Ovary (tissue), 9 donors: ENCODE data around the gene MIB1. TPM values are rescaled to one million over a fixed set of nuclear protein-coding genes. Genes with fewer than 3 reads are reported as not detected.

Experiments used
- DNase-seq, 5 donors: peaks; one replicate each; pipeline ENCODE4 v3.0.0-alpha.2; 2019 to 2020
- H3K27ac ChIP-seq, 2 donors: fragments of 200-600 bp; one replicate each; pipeline versions ENCODE4 v1.5.1 to v1.8.0; 2019 to 2022
- H3K27me3 ChIP-seq: fragments of 200-600 bp; one replicate; pipeline ENCODE4 v1.8.0; 2022
- H3K36me3 ChIP-seq: fragments of 200-600 bp; sonication (generic); one replicate; pipeline ENCODE4 v1.5.1; 2019
- H3K4me1 ChIP-seq: one replicate; pipeline ENCODE4 v1.8.1; 2013; ENCODE audit warnings: mild to moderate bottlenecking, moderate library complexity; ENCODE audit not compliant: insufficient read depth
- H3K4me3 ChIP-seq: fragments of 200-600 bp; sonication (generic); one replicate; pipeline ENCODE4 v1.5.1; 2017
- H3K9me3 ChIP-seq, 2 donors: fragments of 200-600 bp in 1 of 2; sonication (generic) in 1 of 2; one replicate each; pipeline versions ENCODE4 v1.5.1 to v1.8.1; 2013 to 2019; ENCODE audit warnings: mild to moderate bottlenecking in 1 of 2, moderate library complexity in 1 of 2
- EP300 ChIP-seq: sonication (generic); formaldehyde crosslinking; IDR thresholded peaks from one replicate; pipeline ENCODE4 v1.6.1; 2017; ENCODE audit warnings: antibody characterized with exemption
- POLR2A ChIP-seq: fragments of 450-650 bp; IDR thresholded peaks from one replicate; pipeline ENCODE4 v1.6.1; 2017; ENCODE audit warnings: antibody characterized with exemption, mild to moderate bottlenecking, moderate library complexity
- WGBS, 3 donors: extraction: QIAGEN DNeasy Blood & Tissue Kit in 1 of 3; methylation state at CpG; one replicate each; pipeline versions ENCODE4 v1.1.5 to v1.1.7; 2013 to 2017; 5-methylcytosine and 5-hydroxymethylcytosine counted together
- intact Hi-C, 4 donors: fragments of 100-400 bp; cut with DNase I; formaldehyde crosslinking; loops; one replicate each; pipeline versions ENCODE4 v1.11.0 to v1.15.1; 2022 to 2023
- polyA plus RNA-seq, 2 donors: library from polyadenylated mRNA; stranded (reverse); fragments of 200-250 nt in 1 of 2; fragments of 350-450 nt in 1 of 2; fragmentation: Illumina TruSeq in 1 of 2; extraction: RNeasy Lipid Tissue Mini Kit (QIAGEN cat#74804) in 1 of 2; gene quantifications; one replicate each; pipeline ENCODE4 v1.2.3, GENCODE V29; 2013 to 2014
- total RNA-seq, 7 donors: library from RNA; depleted of rRNA in 2 of 7; stranded (reverse); fragments of >200 nt in 2 of 7; fragmentation: NEBNext Ultra II Directional in 3 of 7; extraction: Animal tissue kit (Norgen Biotek cat#: 25700) in 3 of 7; gene quantifications; one replicate each; pipeline versions ENCODE4 v1.1.0 to v1.2.4, GENCODE V29; 2016 to 2023
- TF ChIP-seq, protein P1 (sequence below), 3 donors: fragments of 450-650 bp in 2 of 3; fragments of 200-600 bp in 1 of 3; IDR thresholded peaks; one replicate each; pipeline versions ENCODE4 v1.5.1 to v1.8.0; 2016 to 2022; ENCODE audit warnings: antibody characterized with exemption in 3 of 3, mild to moderate bottlenecking in 1 of 3
- donor health status: DM: no; HTN: no; CAD: no; lungs with moderate emphysema.
- donor health status: DM: no; HTN: no; CAD: no.
- donor health status: Bipolar disorder and iron deficiency.
- donor health status: DM: yes; HTN: yes; CAD: no.
- donor health status: DM: no; HTN: no; CAD: no.
- donor health status: DM: yes; HTN: yes; CAD: no.

Gene MIB1
- total and polyA plus RNA-seq, 9 donors = 10.3 to 54.8 (median 41.3) TPM

DNA sequence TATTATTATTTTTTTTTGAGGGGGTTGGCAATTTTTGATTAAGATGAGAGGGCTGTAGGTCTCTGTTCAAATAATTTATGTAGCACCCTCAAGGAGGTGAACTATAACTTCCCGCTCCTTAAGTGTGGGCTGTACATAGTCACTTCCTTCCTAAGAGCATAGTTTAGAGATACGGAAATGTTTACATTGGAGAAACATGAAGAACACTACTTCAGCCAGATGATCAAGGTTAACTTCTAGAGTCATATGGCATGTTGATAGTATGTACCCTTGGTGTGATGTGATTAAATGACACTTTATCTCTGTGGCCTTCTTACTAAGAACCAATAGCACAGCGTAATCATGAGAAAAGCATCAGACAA is 93.7 kb downstream of the MIB1 start:
- 87 to 95% (median 94%) methylated on average over 3 of the region's 3 CpGs for WGBS, 3 donors
- no peaks in the 10 kb centered on the region for H3K27me3 ChIP-seq
- DNase-seq = no peak
- no peaks in the 10 kb centered on the region for H3K36me3 ChIP-seq
- no peaks in the 10 kb centered on the region for H3K9me3 ChIP-seq
- intact Hi-C loops = no loop called here
- no peaks in the 10 kb centered on the region for H3K4me1 ChIP-seq
- H3K4me3 ChIP-seq = no peak overlapping the region
- TF ChIP-seq EP300 (no peak), POLR2A (no peak)
- TF ChIP-seq, protein P1, sequence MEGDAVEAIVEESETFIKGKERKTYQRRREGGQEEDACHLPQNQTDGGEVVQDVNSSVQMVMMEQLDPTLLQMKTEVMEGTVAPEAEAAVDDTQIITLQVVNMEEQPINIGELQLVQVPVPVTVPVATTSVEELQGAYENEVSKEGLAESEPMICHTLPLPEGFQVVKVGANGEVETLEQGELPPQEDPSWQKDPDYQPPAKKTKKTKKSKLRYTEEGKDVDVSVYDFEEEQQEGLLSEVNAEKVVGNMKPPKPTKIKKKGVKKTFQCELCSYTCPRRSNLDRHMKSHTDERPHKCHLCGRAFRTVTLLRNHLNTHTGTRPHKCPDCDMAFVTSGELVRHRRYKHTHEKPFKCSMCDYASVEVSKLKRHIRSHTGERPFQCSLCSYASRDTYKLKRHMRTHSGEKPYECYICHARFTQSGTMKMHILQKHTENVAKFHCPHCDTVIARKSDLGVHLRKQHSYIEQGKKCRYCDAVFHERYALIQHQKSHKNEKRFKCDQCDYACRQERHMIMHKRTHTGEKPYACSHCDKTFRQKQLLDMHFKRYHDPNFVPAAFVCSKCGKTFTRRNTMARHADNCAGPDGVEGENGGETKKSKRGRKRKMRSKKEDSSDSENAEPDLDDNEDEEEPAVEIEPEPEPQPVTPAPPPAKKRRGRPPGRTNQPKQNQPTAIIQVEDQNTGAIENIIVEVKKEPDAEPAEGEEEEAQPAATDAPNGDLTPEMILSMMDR (IDR thresholded peaks at IDR 0.05) = no peak
- no peak overlapping the region for H3K27ac ChIP-seq

DNA sequence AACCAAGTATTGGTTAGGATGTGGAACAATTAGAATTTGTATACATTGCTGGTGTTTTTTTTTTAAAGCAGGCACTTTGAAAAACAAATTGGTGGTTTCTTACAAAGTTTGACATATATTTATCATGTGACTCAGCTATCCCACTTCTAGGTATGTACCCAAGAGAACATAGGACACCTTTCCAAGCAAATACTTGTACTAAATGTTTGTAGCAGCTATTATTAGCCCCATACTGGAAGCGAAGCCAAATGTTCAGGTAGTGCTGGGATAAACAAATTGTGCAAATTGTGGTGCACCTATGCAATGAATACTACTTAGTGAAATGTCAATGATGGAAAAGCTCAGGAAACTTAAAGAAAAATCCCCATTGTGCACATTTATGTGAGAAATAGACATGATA is 101.0 kb downstream of the MIB1 start:
- Histone ChIP-seq H3K27me3 (no peaks in the 10 kb centered on the region), H3K4me1 (no peaks in the 10 kb centered on the region), H3K27ac (no peak overlapping the region), H3K36me3 (no peaks in the 10 kb centered on the region), H3K9me3 (no peaks in the 10 kb centered on the region), H3K4me3 (no peak overlapping the region)
- TF ChIP-seq, protein P1 (IDR thresholded peaks at IDR 0.05) = no peak
- TF ChIP-seq EP300 (no peak), POLR2A (no peak)
- intact Hi-C loops = no loop called here
- 97 to 100% (median 97%) methylated on average over 1 of the region's 1 CpG for WGBS, 3 donors
- DNase-seq = no peak

DNA sequence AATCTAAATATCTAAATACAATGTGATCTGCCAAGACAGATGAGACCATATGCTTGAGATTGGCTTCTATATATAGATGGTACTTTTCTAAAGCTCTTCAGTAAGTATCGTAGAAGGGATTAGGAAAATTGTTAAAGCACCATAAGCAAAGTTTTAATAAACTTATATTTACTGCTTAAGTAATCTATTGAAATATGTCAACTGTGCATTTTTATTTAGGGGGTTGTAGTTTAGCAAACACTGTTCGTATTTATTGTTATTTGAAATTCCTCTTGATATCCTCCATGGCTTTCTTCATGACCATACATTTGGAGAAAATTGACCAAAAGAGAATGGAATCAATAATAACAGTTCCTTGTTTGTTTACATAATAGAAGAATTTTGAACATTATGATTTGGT is 102.7 kb downstream of the MIB1 start:
- H3K4me1 ChIP-seq = no peaks in the 10 kb centered on the region
- H3K9me3 ChIP-seq = no peaks in the 10 kb centered on the region
- TF ChIP-seq, protein P1 (IDR thresholded peaks at IDR 0.05) = no peak
- TF ChIP-seq EP300 = no peak
- no peak for TF ChIP-seq POLR2A
- DNase-seq = no peak
- no peak overlapping the region for H3K27ac ChIP-seq
- H3K4me3 ChIP-seq = no peak overlapping the region
- no peaks in the 10 kb centered on the region for H3K27me3 ChIP-seq
- intact Hi-C loops = no loop called here
- no peaks in the 10 kb centered on the region for H3K36me3 ChIP-seq
- WGBS, 3 donors = 90 to 96% (median 90%) methylated on average over 2 of the region's 2 CpGs

DNA sequence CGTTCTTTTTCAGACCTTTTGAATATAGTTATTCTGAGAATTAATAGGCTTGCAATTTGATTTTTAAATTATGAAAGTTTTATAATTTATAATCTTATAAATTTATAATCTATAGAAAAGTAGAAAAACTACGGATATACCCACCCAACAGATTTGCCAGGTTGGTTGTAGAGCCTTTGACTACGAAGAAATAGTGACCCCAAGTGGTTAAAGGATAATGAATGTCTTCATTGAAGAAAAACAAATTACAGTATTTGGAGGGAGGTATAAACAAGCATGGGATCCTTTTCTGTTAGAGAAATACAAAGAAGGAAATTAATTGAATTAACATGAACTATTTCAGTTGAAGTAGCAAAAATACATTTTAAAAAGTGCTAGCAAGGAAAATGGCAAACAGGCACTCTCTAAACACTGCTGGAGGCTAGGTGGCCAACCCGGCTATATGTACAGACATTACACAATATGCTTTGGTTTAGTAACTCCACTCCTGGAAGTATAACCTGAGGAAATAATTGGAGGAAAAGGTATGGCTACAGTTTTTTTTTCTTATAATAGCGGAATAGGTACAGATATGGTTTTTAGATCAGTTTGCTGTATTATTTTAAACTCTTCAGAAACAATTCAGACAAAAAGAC is 110.9 kb downstream of the MIB1 start:
- Histone ChIP-seq H3K4me1 (no peaks in the 10 kb centered on the region), H3K36me3 (no peaks in the 10 kb centered on the region), H3K27ac (no peak overlapping the region), H3K4me3 (no peak overlapping the region), H3K27me3 (no peaks in the 10 kb centered on the region), H3K9me3 (no peaks in the 10 kb centered on the region)
- WGBS, 3 donors = 59 to 66% (median 63%) methylated on average over 5 of the region's 5 CpGs
- no peak for DNase-seq
- intact Hi-C loops = loop anchor here in 1 of 4 donors (5.0 kb wide), 1 partner anchor 671 kb away; no protein-coding TSS in a partner anchor
- TF ChIP-seq, protein P1 (IDR thresholded peaks at IDR 0.05) = peak in 1 of 3 donors; percentile 24
- no peak for TF ChIP-seq POLR2A
